K562 (cell line): ENCODE measurements around the gene MYMK. TPM values are rescaled to one million over a fixed set of nuclear protein-coding genes. Genes with fewer than 3 reads are reported as not detected.

ENCODE experiments used
- BMI1 ChIP-seq: fragments of 150-350 bp; IDR thresholded peaks from 2 replicates; pipeline ENCODE4 v1.6.1; 2014; ENCODE audit warnings: low read length
- CHD1 ChIP-seq: fragments of 200-600 bp; sonication (generic); IDR thresholded peaks from one replicate; pipeline ENCODE4 v1.6.1; 2012; ENCODE audit warnings: mild to moderate bottlenecking, moderate library complexity, low read length, inconsistent platforms
- EP300 ChIP-seq: IDR thresholded peaks from 2 replicates; pipeline ENCODE4 v1.6.1; 2012; ENCODE audit warnings: low read length, improper control_type of control experiment
- FOS ChIP-seq: IDR thresholded peaks from 3 replicates; pipeline ENCODE4 v1.6.1; 2011; ENCODE audit not compliant: insufficient read length; ENCODE audit errors: extremely low read depth
- FOSL1 ChIP-seq: fragments of 200-800 bp; sonication (Bioruptor generic); conservative IDR thresholded peaks from 2 replicates; pipeline ENCODE4 v1.6.1; 2016; ENCODE audit warnings: missing genetic modification characterization, missing compliant biosample characterization
- JUND ChIP-seq, 2 experiments: IDR thresholded peaks; 2 replicates in 1 of 2; 3 replicates in 1 of 2; pipeline ENCODE4 v1.6.1; 2011; ENCODE audit warnings: borderline replicate concordance in 2 of 2, low read depth in 2 of 2, low read length in 2 of 2, improper control_type of control experiment in 1 of 2, missing biosample characterization in 1 of 2, missing genetic modification characterization in 1 of 2, missing genetic modification reagents in 1 of 2
- NR2C2 ChIP-seq, 2 experiments: fragments of 200-800 bp in 1 of 2; sonication (Bioruptor generic) in 1 of 2; sonication (generic) in 1 of 2; formaldehyde crosslinking in 1 of 2; IDR thresholded peaks; 2 replicates each; pipeline versions ENCODE4 v1.6.1 to v1.8.0; 2016 to 2022; ENCODE audit warnings: mild to moderate bottlenecking in 1 of 2, missing compliant biosample characterization in 1 of 2, missing genetic modification characterization in 1 of 2, missing genetic modification reagents in 1 of 2
- PRDM10 ChIP-seq: fragments of 450-650 bp; IDR thresholded peaks from 2 replicates; pipeline ENCODE4 v1.6.1; 2018; ENCODE audit not compliant: partially characterized antibody
- SRF ChIP-seq, 2 experiments: fragments of 250-450, 450-650 bp in 1 of 2; sonication (Bioruptor Pico) in 1 of 2; sonication (generic) in 1 of 2; formaldehyde crosslinking; IDR thresholded peaks; 2 replicates each; pipeline versions ENCODE4 v1.5.0 to v1.5.1; 2020 to 2022; ENCODE audit warnings: mild to moderate bottlenecking in 1 of 2, missing genetic modification reagents in 1 of 2
- TEAD1 ChIP-seq, 2 experiments: fragments of 450-650 bp in 1 of 2; sonication (generic) in 1 of 2; formaldehyde crosslinking; IDR thresholded peaks; 2 replicates each; pipeline versions ENCODE4 v1.4.0 to v1.8.0; 2020 to 2022; ENCODE audit warnings: mild to moderate bottlenecking in 2 of 2, missing genetic modification reagents in 1 of 2
- TEAD4 ChIP-seq, 2 experiments: sonication (generic) in 1 of 2; formaldehyde crosslinking in 1 of 2; IDR thresholded peaks; 2 replicates each; pipeline versions ENCODE4 v1.6.1 to v1.8.0; 2012 to 2022; ENCODE audit warnings: borderline replicate concordance in 1 of 2, inconsistent platforms in 1 of 2, low read length in 1 of 2, mild to moderate bottlenecking in 1 of 2, missing genetic modification reagents in 1 of 2
- TRIM25 ChIP-seq: fragments of 450-650 bp; IDR thresholded peaks from 2 replicates; pipeline ENCODE4 v1.7.0; 2016; ENCODE audit warnings: borderline replicate concordance
- ZBTB1 ChIP-seq: sonication (generic); formaldehyde crosslinking; IDR thresholded peaks from 2 replicates; pipeline ENCODE4 v1.8.1; 2023; ENCODE audit warnings: missing genetic modification reagents, low read depth, mild to moderate bottlenecking, borderline replicate concordance
- ZNF609 ChIP-seq: sonication (generic); formaldehyde crosslinking; IDR thresholded peaks from 2 replicates; pipeline ENCODE4 v1.8.1; 2023; ENCODE audit warnings: missing genetic modification reagents, mild to moderate bottlenecking, borderline replicate concordance
- polyA plus RNA-seq, 8 experiments: library from polyadenylated mRNA; depleted of rRNA in 4 of 8; stranded (reverse) in 5 of 8; unstranded in 3 of 8; fragments of >200 nt; fragmentation: Nextera tagmentation in 2 of 8; fragmentation: Illumina TruSeq in 1 of 8; extraction: Ambion mirVana in 2 of 8; extraction: Trizol in 1 of 8; gene quantifications; 2 replicates each; pipeline versions ENCODE4 v1.2.1 to v1.2.3, GENCODE V29; 2011 to 2014; ENCODE audit warnings: inconsistent platforms in 1 of 8, missing spikeins in 1 of 8
- total RNA-seq, 7 experiments: library from RNA; depleted of rRNA in 6 of 7; stranded (reverse); fragments of >200 nt in 6 of 7; fragmentation: Illumina TruSeq in 2 of 7; extraction: Trizol in 2 of 7; gene quantifications; 2 replicates each; pipeline versions ENCODE4 v1.2.1 to v1.2.3, GENCODE V29; 2011 to 2021; ENCODE audit warnings: low replicate concordance in 1 of 7

Gene MYMK
- total and polyA plus RNA-seq, 9 of the 15 experiments (the other 6 are each of a cell fraction or from before 2014, with no cell fraction given): not detected

- TF ChIP-seq ZNF609 (CRISPR knock-in tag) (0 out of 2 replicates have a peak, but pooled peaks have one; percentile 45), TEAD1 (CRISPR knock-in tag; IDR thresholded peaks at IDR 0.05) (no peak), TEAD4 (IDR thresholded peaks at IDR 0.05; ENCODE audit: low read length) (peak; percentile 50; the same call in 1 of the 2 replicates), TEAD4 (CRISPR knock-in tag; IDR thresholded peaks at IDR 0.05; ENCODE audit: borderline replicate concordance) (0 out of 2 replicates have a peak, but pooled peaks have one; percentile 35), SRF (CRISPR knock-in tag; IDR thresholded peaks at IDR 0.05) (peak in 1 of 2 experiments; percentile 76; a peak in 1 of 4 replicates), NR2C2 (CRISPR knock-in tag; IDR thresholded peaks at IDR 0.05) (no peak), NR2C2 (tag; IDR thresholded peaks at IDR 0.05) (peak; percentile 52; the same call in 1 of the 2 replicates), BMI1 (no peak), ZBTB1 (CRISPR knock-in tag) (0 out of 2 replicates have a peak, but pooled peaks have one; percentile 63), EP300 (0 out of 2 replicates have a peak, but pooled peaks have one; percentile 4), PRDM10 (peak; percentile 48), JUND (IDR thresholded peaks at IDR 0.05; ENCODE audit: borderline replicate concordance, low read depth, low read length) (0 out of 2 replicates have a peak, but pooled peaks have one; percentile 11), JUND (tag; IDR thresholded peaks at IDR 0.05; ENCODE audit: borderline replicate concordance, low read depth, low read length) (no peak; the same call in 2 of the 3 replicates), FOS (no peak), CHD1 (no peak), TRIM25 (no peak), FOSL1 (tag) (peak; percentile 78)
Observed at GRCh38 chr9:133506653-133507038, 18.1 kb downstream of the MYMK start (continued).
